ENCODE results near the gene TUT4.

- TF ChIP-seq CTCF (IDR thresholded peaks at IDR 0.05), result peak in 1 of 6 experiments; percentile 9
- peak in 1 of 2 donors; percentile 52 for TF ChIP-seq POLR2A (IDR thresholded peaks at IDR 0.05)
These were observed at the start of gene TUT4 for GRCh38 chr1:52552505-52553361.

All from Peyer's patch (tissue), 4 donors.